Transverse colon (tissue), 4 donors: ENCODE measurements around the gene BOD1. TPM values are rescaled to one million over a fixed set of nuclear protein-coding genes. Genes with fewer than 3 reads are reported as not detected.

Experiments
- DNase-seq: peaks from one replicate; pipeline ENCODE4 v3.0.0-alpha.2; 2019
- H3K27ac ChIP-seq, 4 donors: fragments of 200-600 bp; sonication (generic); 2 replicates each; pipeline ENCODE4 v1.5.1; 2016 to 2018; ENCODE audit warnings: inconsistent platforms in 4 of 4
- H3K27me3 ChIP-seq: fragments of 200-600 bp; sonication (generic); 2 replicates; pipeline ENCODE4 v1.5.1; 2017; ENCODE audit warnings: inconsistent platforms
- H3K36me3 ChIP-seq, 4 donors: fragments of 200-600 bp; sonication (generic); 2 replicates each; pipeline ENCODE4 v1.5.1; 2017 to 2019; ENCODE audit warnings: inconsistent platforms in 4 of 4
- H3K4me1 ChIP-seq, 4 donors: fragments of 200-600 bp; sonication (generic); 2 replicates each; pipeline ENCODE4 v1.5.1; 2017 to 2020; ENCODE audit warnings: inconsistent platforms in 4 of 4
- H3K4me3 ChIP-seq, 4 donors: fragments of 200-600 bp; sonication (generic); 1 replicate in 1 of 4; 2 replicates in 3 of 4; pipeline versions ENCODE4 v1.5.1 to v1.6.1; 2017 to 2019; ENCODE audit warnings: inconsistent platforms in 4 of 4
- H3K9me3 ChIP-seq, 2 donors: fragments of 200-600 bp; sonication (generic); 2 replicates each; pipeline ENCODE4 v1.5.1; 2017 to 2019; ENCODE audit warnings: inconsistent platforms in 2 of 2
- CTCF ChIP-seq, 5 experiments: fragments of 200-600 bp in 3 of 5; fragments of 450-650 bp in 2 of 5; sonication (generic) in 3 of 5; IDR thresholded peaks; 1 replicate in 2 of 5; 2 replicates in 3 of 5; pipeline ENCODE4 v1.5.1; 2016 to 2017; ENCODE audit warnings: antibody characterized with exemption in 5 of 5, inconsistent platforms in 3 of 5, mild to moderate bottlenecking in 2 of 5, moderate library complexity in 1 of 5
- EP300 ChIP-seq: sonication (generic); formaldehyde crosslinking; IDR thresholded peaks from one replicate; pipeline ENCODE4 v1.6.1; 2017; ENCODE audit warnings: antibody characterized with exemption, low read depth
- POLR2A ChIP-seq: fragments of 450-650 bp; IDR thresholded peaks from one replicate; pipeline ENCODE4 v1.6.1; 2016; ENCODE audit warnings: antibody characterized with exemption, mild to moderate bottlenecking, moderate library complexity
- POLR2AphosphoS5 ChIP-seq, 3 donors: sonication (generic); formaldehyde crosslinking; IDR thresholded peaks; one replicate each; pipeline ENCODE4 v1.6.1; 2016; ENCODE audit warnings: antibody characterized with exemption in 3 of 3
- WGBS, 2 donors: methylation state at CpG; one replicate each; pipeline ENCODE4 v1.1.5; 2018; ENCODE audit warnings: low coverage in 1 of 2; 5-methylcytosine and 5-hydroxymethylcytosine counted together
- in situ Hi-C, 4 donors: fragments of 200-750 bp; cut with MboI; loops; one replicate each; pipeline versions ENCODE4 v1.15.0 to v1.15.1; 2017; ENCODE audit warnings: low sequenced_read_pairs in 3 of 4, low pct_ligation_motif_present in 1 of 4, low pct_unique_long_range_greater_than_20kb in 1 of 4
- intact Hi-C: fragments of 100-400 bp; cut with DNase I; formaldehyde crosslinking; loops from one replicate; pipeline ENCODE4 v1.15.1; 2023; ENCODE audit warnings: low total_unique reads
- total RNA-seq, 4 donors: library from RNA; depleted of rRNA; stranded (reverse); fragments of >200 nt; gene quantifications; one replicate each; pipeline ENCODE4 v1.1.0, GENCODE V29; 2016

The BOD1 gene
- total RNA-seq, 4 donors from 2014 or later: 5.6 to 38.6 (median 26.7) TPM

GRCh38 chr5:173620784-173621183, 4.3 kb upstream of the BOD1 start:
- 58 to 65% methylated on average over 2 to 3 of the region's 3 CpGs for WGBS, 2 donors
- Histone ChIP-seq H3K27me3 (no peaks in the 10 kb centered on the region), H3K4me3 (no peak overlapping the region), H3K9me3 (no peaks in the 10 kb centered on the region), H3K36me3 (no peaks in the 10 kb centered on the region), H3K27ac (no peak overlapping the region), H3K4me1 (peaks cover 3 to 6% (median 4%) of the 10 kb centered on the region in 4 donors)
- DNase-seq: no peak
- in situ Hi-C loops (loop anchor here (25.0 kb wide), 1 partner anchor 692 kb away; no protein-coding TSS in a partner anchor), intact Hi-C loops (loop anchor here (1.0 kb wide), 1 partner anchor 352 kb away; no protein-coding TSS in a partner anchor)
- no peak for TF ChIP-seq CTCF (IDR thresholded peaks at IDR 0.05)
- no peak for TF ChIP-seq EP300
- TF ChIP-seq POLR2AphosphoS5 (IDR thresholded peaks at IDR 0.05): no peak
- no peak for TF ChIP-seq POLR2A

- TF ChIP-seq POLR2AphosphoS5 (IDR thresholded peaks at IDR 0.05) (no peak), POLR2A (no peak), EP300 (no peak), CTCF (IDR thresholded peaks at IDR 0.05) (peak; percentile 61 to 87 (median 68))
- Histone ChIP-seq H3K9me3 (no peaks in the 10 kb centered on the region), H3K4me1 (peaks cover 13 to 21% (median 20%) of the 10 kb centered on the region in 4 donors), H3K27me3 (no peaks in the 10 kb centered on the region), H3K4me3 (no peak overlapping the region), H3K27ac (no peak overlapping the region), H3K36me3 (no peaks in the 10 kb centered on the region)
- in situ Hi-C loops: loop anchor here (5.0 to 25.0 kb wide), 4 partner anchors 353 to 693 kb away; no protein-coding TSS in a partner anchor
- WGBS, 2 donors: 4 to 14% methylated on average over 5 to 7 of the region's 7 CpGs
- intact Hi-C loops: loop anchor here (10.0 kb wide), 1 partner anchor 266 kb away; the partner anchor contains the start of gene CPEB4
- peak; percentile 37 for DNase-seq
Observed at GRCh38 chr5:173618927-173619519, 2.6 kb upstream of the BOD1 start.

- TF ChIP-seq CTCF (IDR thresholded peaks at IDR 0.05) (peak; percentile 56 to 81 (median 70)), POLR2A (no peak), EP300 (no peak), POLR2AphosphoS5 (IDR thresholded peaks at IDR 0.05) (peak in 1 of 3 donors; percentile 7)
- 0 to 1% methylated on average over 1 to 45 of the region's 55 CpGs for WGBS, 2 donors
- Histone ChIP-seq H3K4me1 (peaks cover 13 to 28% (median 20%) of the 10 kb centered on the region in 4 donors), H3K4me3 (peak overlapping the region; percentile 93 to 100 (median 96)), H3K36me3 (no peaks in the 10 kb centered on the region), H3K27me3 (no peaks in the 10 kb centered on the region), H3K9me3 (no peaks in the 10 kb centered on the region), H3K27ac (peak overlapping the region; percentile 95 to 98 (median 96))
- in situ Hi-C loops (loop anchor here (5.0 to 25.0 kb wide), 4 partner anchors 356 to 696 kb away; no protein-coding TSS in a partner anchor), intact Hi-C loops (loop anchor here (10.0 kb wide), 1 partner anchor 269 kb away; the partner anchor contains the start of gene CPEB4)
- peak; percentile 70 for DNase-seq
Observed at GRCh38 chr5:173615884-173616576, 420 bp downstream of the BOD1 start.

- 92 to 100% methylated on average over 3 to 7 of the region's 7 CpGs for WGBS, 2 donors
- no peak overlapping the region for H3K27ac ChIP-seq
- in situ Hi-C loops: loop anchor here (10.0 to 25.0 kb wide), 2 partner anchors 360 to 698 kb away; no protein-coding TSS in a partner anchor
Observed at GRCh38 chr5:173614591-173614990, 1.9 kb downstream of the BOD1 start.

More at GRCh38 chr5:173614591-173614990, 1.9 kb downstream of the BOD1 start:
- intact Hi-C loops: loop anchor here (10.0 kb wide), 1 partner anchor 270 kb away; the partner anchor contains the start of gene CPEB4
- peaks cover 13 to 28% (median 20%) of the 10 kb centered on the region in 4 donors for H3K4me1 ChIP-seq
- H3K36me3 ChIP-seq: no peaks in the 10 kb centered on the region
- no peaks in the 10 kb centered on the region for H3K9me3 ChIP-seq
- peak overlapping the region in 1 of 4 donors; percentile 93 for H3K4me3 ChIP-seq
- H3K27me3 ChIP-seq: no peaks in the 10 kb centered on the region
- DNase-seq: no peak
- TF ChIP-seq POLR2A (no peak), POLR2AphosphoS5 (IDR thresholded peaks at IDR 0.05) (no peak)
